Measurements from ENCODE around the gene GRPEL1. TPM values are rescaled to one million over a fixed set of nuclear protein-coding genes. Genes with fewer than 3 reads are reported as not detected.

GRPEL1 gene
- total RNA-seq, 1 experiment from 2014 or later, result 80.1 TPM

GRCh38 chr4:7051144-7051495 is 16.7 kb downstream of the GRPEL1 start:
- Histone ChIP-seq H3K27ac (ENCODE audit: low read depth, low read length) (no peak overlapping the region), H3K27me3 (ENCODE audit: insufficient read depth, low read length) (no peaks in the 10 kb centered on the region), H3K36me3 (ENCODE audit: control insufficient read depth in 1 of 2, insufficient read depth in 2 of 2, low read length in 2 of 2) (peaks cover 2 to 9% of the 10 kb centered on the region in 2 experiments; a peak in 1 of 4 replicates), H3K9me2 (ENCODE audit: insufficient read depth) (no peaks in the 10 kb centered on the region), H3K9ac (ENCODE audit: low read length) (no peak overlapping the region), H2AFZ (ENCODE audit: low read depth, low read length, poor library complexity, severe bottlenecking) (no peak overlapping the region), H4K20me1 (ENCODE audit: insufficient read depth) (no peaks in the 10 kb centered on the region), H3K4me1 (ENCODE audit: control insufficient read depth in 1 of 2, insufficient read depth in 2 of 2, low read length in 2 of 2) (no peaks in the 10 kb centered on the region), H3K9me3 (ENCODE audit: control insufficient read depth in 1 of 2, insufficient read depth in 1 of 2, low read depth in 1 of 2, low read length in 2 of 2) (no peaks in the 10 kb centered on the region), H3K79me2 (ENCODE audit: insufficient read depth, low read length) (peaks cover 32% of the 10 kb centered on the region; the same call in 1 of the 2 replicates), H3K4me2 (ENCODE audit: low read length) (no peak overlapping the region), H3K4me3 (replicated peaks in 1 of 2; ENCODE audit: low read depth in 1 of 2, low read length in 2 of 2) (no peak overlapping the region)
- DNase-seq (ENCODE audit: low read depth, low spot score) (no peak), ATAC-seq (no peak)
- intact Hi-C loops (cut with micrococcal nuclease), result no loop called here
- TF ChIP-seq ELF1 (IDR thresholded peaks at IDR 0.05; ENCODE audit: borderline replicate concordance, low read depth) (no peak), EGR1 (IDR thresholded peaks at IDR 0.05; ENCODE audit: low read depth) (no peak), CBX3 (IDR thresholded peaks at IDR 0.05; ENCODE audit: low read depth) (no peak), YY1 (IDR thresholded peaks at IDR 0.05; ENCODE audit: extremely low read depth, insufficient replicate concordance, low read depth, low read length) (no peak), ZNF274 (IDR thresholded peaks at IDR 0.05; ENCODE audit: low read depth, low read length) (no peak), REST (IDR thresholded peaks at IDR 0.05; ENCODE audit: low read depth) (no peak)
- ChIA-PET POLR2A (no interaction called here), CTCF (interaction anchor here (1.0 kb wide), 1 partner anchor 76 kb away, joined by 3 read pairs; no protein-coding TSS in a partner anchor), RAD21 (ENCODE audit: low non-redundant PET in 1 of 2, low total read pairs in 2 of 2, uncharacterized antibody in 2 of 2, unreplicated experiment in 2 of 2) (no interaction called here)
- no TSS peak for BruUV-seq (replicated peaks)

Data from HCT116 (cell line).